Measurements from ENCODE around the gene SNAI3. TPM values are rescaled to one million over a fixed set of nuclear protein-coding genes. Genes with fewer than 3 reads are reported as not detected.

Gene SNAI3
- total and polyA plus RNA-seq, 2 donors (not counting 1 experiment from before 2014, with no cell fraction given): 6.5 to 8.8 TPM

DNA sequence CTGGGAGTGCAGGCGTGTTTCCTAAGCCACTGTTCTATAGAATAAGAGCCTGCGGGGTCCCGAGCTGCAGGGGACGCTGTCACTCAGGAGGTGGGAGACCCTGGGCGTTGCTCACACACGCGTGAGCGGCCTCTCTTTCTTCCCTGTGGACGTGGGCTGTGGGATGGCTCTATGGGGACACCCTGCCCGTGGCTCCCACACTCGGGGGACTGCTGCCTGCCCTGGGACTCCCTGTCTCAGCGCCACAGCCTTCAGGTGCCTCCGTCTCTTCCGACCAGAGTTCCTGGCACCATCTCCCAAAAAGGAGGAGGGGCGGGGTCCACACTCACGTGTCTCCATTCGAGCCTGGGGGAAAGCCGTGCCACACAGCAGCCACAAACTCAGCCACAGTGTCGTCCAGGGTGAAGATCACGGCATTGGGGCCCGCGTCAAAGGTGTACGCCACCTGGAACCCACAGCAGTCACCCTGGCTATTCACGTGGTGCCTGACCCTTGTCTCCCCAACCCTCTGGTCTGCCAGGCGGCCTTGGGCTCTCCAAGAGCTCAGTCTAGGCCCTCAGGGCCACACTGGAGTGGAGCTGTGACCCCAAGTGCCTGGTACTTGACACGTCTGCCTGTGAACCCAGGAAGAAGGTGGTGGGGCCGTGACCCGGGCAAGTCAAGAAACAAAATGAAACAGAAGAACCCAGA is 31.8 kb downstream of the SNAI3 start:
- H3K4me3 Mint-ChIP-seq: no peak overlapping the region
- H3K4me1 Mint-ChIP-seq: peaks cover 19% of the 10 kb centered on the region
- ChIA-PET CTCF (no interaction called here), POLR2A (no interaction called here)
- Histone ChIP-seq H3K36me3 (replicated peaks in 1 of 2; ENCODE audit: control extremely low read depth in 1 of 2, control insufficient read depth in 1 of 2, extremely low read depth in 1 of 2, insufficient read depth in 2 of 2, low read length in 1 of 2) (peaks cover 0 to 17% of the 10 kb centered on the region in 2 experiments), H3K4me1 (ENCODE audit: control insufficient read depth in 2 of 2, insufficient read depth in 2 of 2, low read length in 2 of 2) (peaks cover 15 to 28% of the 10 kb centered on the region in 2 donors), H2AFZ (ENCODE audit: insufficient read depth, low read depth, low read length, poor library complexity, severe bottlenecking) (no peak overlapping the region), H3K27ac (ENCODE audit: low read length in 2 of 2) (no peak overlapping the region), H3K4me3 (ENCODE audit: control extremely low read depth in 1 of 5, extremely low read depth in 1 of 5, insufficient read depth in 1 of 5, low read depth in 2 of 5, low read length in 4 of 5) (no peak overlapping the region), H3K79me2 (ENCODE audit: control insufficient read depth, insufficient read depth, low read length) (peaks cover 54% of the 10 kb centered on the region), H3K9me3 (ENCODE audit: control extremely low read depth in 1 of 3, control insufficient read depth in 2 of 3, insufficient read depth in 1 of 3, low read length in 2 of 3) (no peaks in the 10 kb centered on the region), H3K4me2 (replicated peaks; ENCODE audit: low read depth, low read length, poor library complexity, severe bottlenecking) (no peak overlapping the region), H3K27me3 (replicated peaks in 1 of 4; ENCODE audit: control extremely low read depth in 1 of 4, control insufficient read depth in 3 of 4, insufficient read depth in 4 of 4, low read length in 3 of 4) (no peaks in the 10 kb centered on the region), H4K20me1 (ENCODE audit: control insufficient read depth, insufficient read depth, low read length, poor library complexity, severe bottlenecking) (peaks cover 18% of the 10 kb centered on the region), H3K9ac (ENCODE audit: low read length) (no peak overlapping the region)
- intact Hi-C loops (cut with micrococcal nuclease): no loop called here
- TF ChIP-seq EZH2 (IDR thresholded peaks at IDR 0.05; ENCODE audit: borderline replicate concordance, insufficient read depth, low read depth, low read length, poor library complexity, severe bottlenecking): no peak
- TF ChIP-seq, protein P1, sequence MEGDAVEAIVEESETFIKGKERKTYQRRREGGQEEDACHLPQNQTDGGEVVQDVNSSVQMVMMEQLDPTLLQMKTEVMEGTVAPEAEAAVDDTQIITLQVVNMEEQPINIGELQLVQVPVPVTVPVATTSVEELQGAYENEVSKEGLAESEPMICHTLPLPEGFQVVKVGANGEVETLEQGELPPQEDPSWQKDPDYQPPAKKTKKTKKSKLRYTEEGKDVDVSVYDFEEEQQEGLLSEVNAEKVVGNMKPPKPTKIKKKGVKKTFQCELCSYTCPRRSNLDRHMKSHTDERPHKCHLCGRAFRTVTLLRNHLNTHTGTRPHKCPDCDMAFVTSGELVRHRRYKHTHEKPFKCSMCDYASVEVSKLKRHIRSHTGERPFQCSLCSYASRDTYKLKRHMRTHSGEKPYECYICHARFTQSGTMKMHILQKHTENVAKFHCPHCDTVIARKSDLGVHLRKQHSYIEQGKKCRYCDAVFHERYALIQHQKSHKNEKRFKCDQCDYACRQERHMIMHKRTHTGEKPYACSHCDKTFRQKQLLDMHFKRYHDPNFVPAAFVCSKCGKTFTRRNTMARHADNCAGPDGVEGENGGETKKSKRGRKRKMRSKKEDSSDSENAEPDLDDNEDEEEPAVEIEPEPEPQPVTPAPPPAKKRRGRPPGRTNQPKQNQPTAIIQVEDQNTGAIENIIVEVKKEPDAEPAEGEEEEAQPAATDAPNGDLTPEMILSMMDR (IDR thresholded peaks at IDR 0.05): no peak
- 91% methylated on average over 26 of the region's 28 CpGs for WGBS (ENCODE audit: insufficient coverage)
- ATAC-seq (ENCODE audit: low read depth) (no peak), DNase-seq (no peak)
- no peaks in the 10 kb centered on the region for H3K27me3 Mint-ChIP-seq
- no peaks in the 10 kb centered on the region for H3K9me3 Mint-ChIP-seq (ENCODE audit: insufficient read depth)
- H3K27ac Mint-ChIP-seq: peak overlapping the region; percentile 15

DNA sequence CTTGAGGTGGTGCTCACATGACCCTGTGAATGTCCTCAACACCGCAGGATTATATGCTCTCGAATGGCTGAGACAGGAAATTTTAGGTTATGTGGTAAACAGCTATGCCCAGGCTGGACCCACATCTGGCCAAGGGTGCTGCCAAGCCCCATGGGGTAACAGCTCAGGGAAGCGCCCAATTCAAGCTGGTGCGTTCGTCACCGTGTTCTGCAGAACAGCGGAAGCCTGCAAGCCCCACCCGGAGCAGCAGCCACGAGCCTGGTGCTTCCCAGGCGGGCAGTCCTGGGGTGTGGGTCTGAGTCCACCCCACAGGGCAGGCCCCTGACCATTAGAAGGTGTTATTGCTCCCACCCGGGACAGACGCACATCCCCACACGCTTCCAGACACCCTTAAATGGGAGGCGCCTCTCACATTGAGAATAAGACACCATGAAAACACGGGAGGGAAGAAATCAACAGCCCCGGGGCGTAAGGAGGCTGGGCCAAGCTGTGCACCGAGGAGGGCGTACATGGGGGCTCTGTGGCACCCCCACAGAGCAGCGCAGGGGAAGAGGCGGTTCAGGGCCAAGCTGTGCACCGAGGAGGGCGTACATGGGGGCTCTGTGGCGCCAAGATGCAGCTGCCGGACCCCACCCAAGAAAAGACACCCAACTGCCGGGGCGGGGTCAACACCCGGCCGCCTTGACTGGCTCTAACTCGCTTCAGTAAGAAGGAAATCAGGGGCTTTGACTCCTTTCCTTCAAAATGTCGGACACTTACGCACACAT is 32.5 kb downstream of the SNAI3 start:
- H3K4me1 Mint-ChIP-seq: peaks cover 24% of the 10 kb centered on the region
- Histone ChIP-seq H3K36me3 (replicated peaks in 1 of 2; ENCODE audit: control extremely low read depth in 1 of 2, control insufficient read depth in 1 of 2, extremely low read depth in 1 of 2, insufficient read depth in 2 of 2, low read length in 1 of 2) (peaks cover 0 to 24% of the 10 kb centered on the region in 2 experiments), H3K27ac (ENCODE audit: low read length in 2 of 2) (no peak overlapping the region), H3K4me2 (replicated peaks; ENCODE audit: low read depth, low read length, poor library complexity, severe bottlenecking) (no peak overlapping the region), H3K4me1 (ENCODE audit: control insufficient read depth in 2 of 2, insufficient read depth in 2 of 2, low read length in 2 of 2) (peaks cover 22 to 35% of the 10 kb centered on the region in 2 donors), H3K27me3 (replicated peaks in 1 of 4; ENCODE audit: control extremely low read depth in 1 of 4, control insufficient read depth in 3 of 4, insufficient read depth in 4 of 4, low read length in 3 of 4) (no peaks in the 10 kb centered on the region), H3K79me2 (ENCODE audit: control insufficient read depth, insufficient read depth, low read length) (peaks cover 54% of the 10 kb centered on the region), H3K4me3 (ENCODE audit: control extremely low read depth in 1 of 5, extremely low read depth in 1 of 5, insufficient read depth in 1 of 5, low read depth in 2 of 5, low read length in 4 of 5) (no peak overlapping the region), H2AFZ (ENCODE audit: insufficient read depth, low read depth, low read length, poor library complexity, severe bottlenecking) (no peak overlapping the region), H4K20me1 (ENCODE audit: control insufficient read depth, insufficient read depth, low read length, poor library complexity, severe bottlenecking) (peaks cover 25% of the 10 kb centered on the region), H3K9ac (ENCODE audit: low read length) (no peak overlapping the region), H3K9me3 (ENCODE audit: control extremely low read depth in 1 of 3, control insufficient read depth in 2 of 3, insufficient read depth in 1 of 3, low read length in 2 of 3) (no peaks in the 10 kb centered on the region)
- H3K4me3 Mint-ChIP-seq: no peak overlapping the region
- H3K27me3 Mint-ChIP-seq: no peaks in the 10 kb centered on the region
- POLR2A ChIA-PET: interaction anchor here (2.0 kb wide), 1 partner anchor 9 kb away, joined by 6 read pairs; the partner anchor contains the start of gene MVD
- TF ChIP-seq EZH2 (IDR thresholded peaks at IDR 0.05; ENCODE audit: borderline replicate concordance, insufficient read depth, low read depth, low read length, poor library complexity, severe bottlenecking): no peak
- TF ChIP-seq, protein P1 (IDR thresholded peaks at IDR 0.05): no peak
- intact Hi-C loops (cut with micrococcal nuclease): no loop called here
- CTCF ChIA-PET: interaction anchor here (1.0 kb wide), 1 partner anchor 11 kb away, joined by 3 read pairs; no protein-coding TSS in a partner anchor
- no peak for ATAC-seq (ENCODE audit: low read depth)
- DNase-seq: no peak
- H3K9me3 Mint-ChIP-seq (ENCODE audit: insufficient read depth): no peaks in the 10 kb centered on the region
- H3K27ac Mint-ChIP-seq: peak overlapping the region; percentile 53
- 89% methylated on average over 29 of the region's 32 CpGs for WGBS (ENCODE audit: insufficient coverage)

Measured in B cell (primary cell).